K562 (cell line): ENCODE measurements around the gene NEDD4. TPM values are rescaled to one million over a fixed set of nuclear protein-coding genes. Genes with fewer than 3 reads are reported as not detected.

Experiments used
- ATAC-seq: fragments of 200-7000 bp; cut with Tn5 transposase; 3 replicates; pipeline ENCODE4 v1.9.1; 2020; ENCODE audit warnings: moderate library complexity
- BruUV-seq: library from RNA; stranded (reverse); fragments of 400-500 nt; replicated peaks from 2 replicates; lab custom pipeline; 2021; lab: Mats Ljungman, UMichigan
- CTCF ChIA-PET: fragments of 300-600 bp; formaldehyde crosslinking; extraction: SDS; loops from one replicate; lab custom pipeline; 2021; ENCODE audit warnings: low intra/inter-chr PET ratio; lab: Yijun Ruan, JAX
- POLR2A ChIA-PET: fragments of 300-600, 350-650 bp; sonication (Branson Sonifier 250); formaldehyde crosslinking; extraction: SDS; loops from one replicate; lab custom pipeline; 2021; ENCODE audit warnings: antibody characterized with exemption, inconsistent platforms; lab: Yijun Ruan, JAX
- DNase-seq, 4 experiments: peaks; one replicate each; pipeline versions ENCODE4 v3.0.0 to v3.0.0-alpha.2; 2011 to 2018; ENCODE audit warnings: low spot score in 3 of 4, mixed read lengths in 3 of 4; ENCODE audit errors: extremely low read depth in 1 of 4
- FAIRE-seq: peaks from 2 replicates; lab custom pipeline; 2011; peaks lifted over from hg19 to GRCh38; lab: Jason Lieb, UNC
- H2AFZ ChIP-seq: 2 replicates; pipeline ENCODE4 v1.6.0; 2011; ENCODE audit warnings: low read depth, low read length, control low read depth, inconsistent platforms
- H3K27ac ChIP-seq: fragments of 200-600 bp; 3 replicates; pipeline ENCODE4 v1.8.0; 2011; ENCODE audit warnings: low read depth, mild to moderate bottlenecking, control low read depth, inconsistent platforms, low read length, moderate library complexity, mixed read lengths; ENCODE audit errors: extremely low read depth
- H3K27me3 ChIP-seq, 2 experiments: fragments of 300-600 bp in 1 of 2; 2 replicates in 1 of 2; 3 replicates in 1 of 2; pipeline versions ENCODE4 v1.6.0 to v1.8.0; 2011; ENCODE audit warnings: inconsistent platforms in 2 of 2, low read length in 2 of 2, mild to moderate bottlenecking in 1 of 2, mixed read lengths in 1 of 2, moderate library complexity in 1 of 2; ENCODE audit not compliant: control insufficient read depth in 2 of 2, insufficient read depth in 2 of 2
- H3K36me3 ChIP-seq: fragments of 300-600 bp; 3 replicates; pipeline ENCODE4 v1.8.0; 2011; ENCODE audit warnings: mild to moderate bottlenecking, low read length, inconsistent platforms; ENCODE audit not compliant: control insufficient read depth, insufficient read depth
- H3K4me1 ChIP-seq, 2 experiments: fragments of 200-600 bp in 1 of 2; replicated peaks in 1 of 2; 2 replicates in 1 of 2; 3 replicates in 1 of 2; pipeline versions ENCODE4 v1.5.1 to v1.8.0; 2011; ENCODE audit warnings: inconsistent platforms in 2 of 2, low read length in 2 of 2, mild to moderate bottlenecking in 1 of 2, mixed read lengths in 1 of 2, moderate library complexity in 1 of 2; ENCODE audit not compliant: control insufficient read depth in 2 of 2, insufficient read depth in 2 of 2
- H3K4me2 ChIP-seq: 2 replicates; pipeline ENCODE4 v1.6.1; 2011; ENCODE audit warnings: low read length, control low read depth, inconsistent platforms, mixed read lengths; ENCODE audit not compliant: insufficient read depth
- H3K4me3 ChIP-seq: fragments of 200-600 bp; sonication (generic), shearing (Covaris generic); 2 replicates; pipeline ENCODE4 v1.5.1; 2016; ENCODE audit warnings: control low read depth, inconsistent platforms
- H3K79me2 ChIP-seq: fragments of 200-600 bp; 3 replicates; pipeline ENCODE4 v1.8.0; 2011; ENCODE audit warnings: low read length, inconsistent platforms; ENCODE audit not compliant: control insufficient read depth, insufficient read depth
- H3K9ac ChIP-seq, 2 experiments: 2 replicates each; pipeline versions ENCODE4 v1.6.0 to v1.6.1; 2011; ENCODE audit warnings: low read depth in 2 of 2, low read length in 2 of 2, control low read depth in 1 of 2, inconsistent platforms in 1 of 2, mild to moderate bottlenecking in 1 of 2, mixed read lengths in 1 of 2; ENCODE audit not compliant: insufficient read depth in 1 of 2
- H3K9me1 ChIP-seq: one replicate; pipeline ENCODE4 v1.6.0; 2011; ENCODE audit warnings: inconsistent platforms, mild to moderate bottlenecking, low read length, moderate library complexity; ENCODE audit not compliant: control insufficient read depth, insufficient read depth
- H3K9me3 ChIP-seq: replicated peaks from 2 replicates; pipeline ENCODE4 v1.5.1; 2011; ENCODE audit warnings: low read depth, low read length, inconsistent platforms; ENCODE audit not compliant: control insufficient read depth, insufficient read depth
- H4K20me1 ChIP-seq: replicated peaks from 2 replicates; pipeline ENCODE4 v1.6.1; 2011; ENCODE audit warnings: low read length, inconsistent platforms, mixed read lengths; ENCODE audit not compliant: control insufficient read depth, insufficient read depth
- ARHGAP35 ChIP-seq: fragments of 450-650 bp; IDR thresholded peaks from 2 replicates; pipeline ENCODE4 v1.6.1; 2018; ENCODE audit not compliant: partially characterized antibody
- ARID2 ChIP-seq: fragments of 450-650 bp; IDR thresholded peaks from 2 replicates; pipeline ENCODE4 v1.6.1; 2017; ENCODE audit warnings: antibody characterized with exemption, mild to moderate bottlenecking
- CHD4 ChIP-seq: fragments of 200-600 bp; sonication (generic); IDR thresholded peaks from 3 replicates; pipeline ENCODE4 v1.6.1; 2012; ENCODE audit warnings: low read depth, mild to moderate bottlenecking, mixed read lengths, low read length, inconsistent platforms; ENCODE audit not compliant: insufficient read depth, insufficient replicate concordance, poor library complexity, severe bottlenecking
- ERF ChIP-seq: fragments of 450-650 bp; formaldehyde crosslinking; IDR thresholded peaks from 2 replicates; pipeline ENCODE4 v1.4.0; 2020; ENCODE audit warnings: mild to moderate bottlenecking, mixed read lengths
- FOXJ2 ChIP-seq: fragments of 200-800 bp; sonication (Bioruptor generic); IDR thresholded peaks from 2 replicates; pipeline ENCODE4 v1.6.1; 2016; ENCODE audit warnings: missing genetic modification characterization, missing compliant biosample characterization
- JUND ChIP-seq, 2 experiments: IDR thresholded peaks; 2 replicates in 1 of 2; 3 replicates in 1 of 2; pipeline ENCODE4 v1.6.1; 2011; ENCODE audit warnings: borderline replicate concordance in 2 of 2, low read depth in 2 of 2, low read length in 2 of 2, improper control_type of control experiment in 1 of 2, missing biosample characterization in 1 of 2, missing genetic modification characterization in 1 of 2, missing genetic modification reagents in 1 of 2
- KLF6 ChIP-seq: fragments of 250-450 bp; sonication (Bioruptor Pico); IDR thresholded peaks from 2 replicates; pipeline ENCODE4 v1.4.0; 2020; ENCODE audit warnings: mild to moderate bottlenecking, moderate library complexity, borderline replicate concordance
- MXI1 ChIP-seq: IDR thresholded peaks from 2 replicates; pipeline ENCODE4 v1.6.1; 2011; ENCODE audit warnings: low read depth, mild to moderate bottlenecking, improper control_type of control experiment, low read length
- RAD51 ChIP-seq: fragments of 450-650 bp; IDR thresholded peaks from 2 replicates; pipeline ENCODE4 v1.7.1; 2016; ENCODE audit warnings: low read depth, mild to moderate bottlenecking, borderline replicate concordance
- SLC30A9 ChIP-seq: fragments of 250-450 bp; sonication (Bioruptor Pico); IDR thresholded peaks from 2 replicates; pipeline ENCODE4 v1.8.0; 2022; ENCODE audit warnings: mild to moderate bottlenecking, moderate library complexity
- SREBF2 ChIP-seq: sonication (generic); formaldehyde crosslinking; IDR thresholded peaks from 2 replicates; pipeline ENCODE4 v1.4.0; 2020; ENCODE audit warnings: mild to moderate bottlenecking, missing genetic modification reagents
- SRSF9 ChIP-seq: fragments of 200-400 bp; formaldehyde crosslinking; IDR thresholded peaks from 2 replicates; pipeline ENCODE4 v1.6.1; 2017; ENCODE audit warnings: low read depth, low read length, borderline replicate concordance
- ZNF217 ChIP-seq: sonication (generic); formaldehyde crosslinking; IDR thresholded peaks from 2 replicates; pipeline ENCODE4 v1.8.0; 2022; ENCODE audit warnings: mild to moderate bottlenecking, missing genetic modification reagents
- WGBS: fragments of 100-300 bp; shearing (Covaris generic); methylation state at CpG from one replicate; pipeline ENCODE4 v1.1.6; 2016; ENCODE audit warnings: low coverage, mixed read lengths; ENCODE audit not compliant: insufficient coverage; ENCODE audit errors: missing lambda C conversion rate; 5-methylcytosine and 5-hydroxymethylcytosine counted together
- in situ Hi-C: fragments of 300-500 bp; cut with MboI; formaldehyde crosslinking; loops from 4 replicates; pipeline ENCODE4 v1.15.0; 2018; ENCODE audit warnings: inconsistent platforms, mixed read lengths
- intact Hi-C: fragments of 100-400 bp; cut with micrococcal nuclease; formaldehyde crosslinking; loops from 2 replicates; pipeline ENCODE4 v1.14.2; 2022
- polyA plus RNA-seq, 8 experiments: library from polyadenylated mRNA; depleted of rRNA in 4 of 8; stranded (reverse) in 5 of 8; unstranded in 3 of 8; fragments of >200 nt; fragmentation: Nextera tagmentation in 2 of 8; fragmentation: Illumina TruSeq in 1 of 8; extraction: Ambion mirVana in 2 of 8; extraction: Trizol in 1 of 8; gene quantifications; 2 replicates each; pipeline versions ENCODE4 v1.2.1 to v1.2.3, GENCODE V29; 2011 to 2014; ENCODE audit warnings: inconsistent platforms in 1 of 8, missing spikeins in 1 of 8
- total RNA-seq, 7 experiments: library from RNA; depleted of rRNA in 6 of 7; stranded (reverse); fragments of >200 nt in 6 of 7; fragmentation: Illumina TruSeq in 2 of 7; extraction: Trizol in 2 of 7; gene quantifications; 2 replicates each; pipeline versions ENCODE4 v1.2.1 to v1.2.3, GENCODE V29; 2011 to 2021; ENCODE audit warnings: low replicate concordance in 1 of 7
- TF ChIP-seq, protein P1 (sequence below): fragments of 200-800 bp; sonication (Bioruptor generic); IDR thresholded peaks from 2 replicates; pipeline ENCODE4 v1.6.1; 2017; ENCODE audit warnings: missing genetic modification characterization, missing compliant biosample characterization
- TF ChIP-seq, protein P2 (sequence below): IDR thresholded peaks from 3 replicates; pipeline ENCODE4 v1.6.1; 2011; ENCODE audit warnings: borderline replicate concordance, mild to moderate bottlenecking, moderate library complexity; ENCODE audit not compliant: insufficient read length; ENCODE audit errors: extremely low read depth

NEDD4 gene
- total and polyA plus RNA-seq, 9 of the 15 experiments (the other 6 are each of a cell fraction or from before 2014, with no cell fraction given): 7.2 to 23.7 (median 17.3) TPM

DNA sequence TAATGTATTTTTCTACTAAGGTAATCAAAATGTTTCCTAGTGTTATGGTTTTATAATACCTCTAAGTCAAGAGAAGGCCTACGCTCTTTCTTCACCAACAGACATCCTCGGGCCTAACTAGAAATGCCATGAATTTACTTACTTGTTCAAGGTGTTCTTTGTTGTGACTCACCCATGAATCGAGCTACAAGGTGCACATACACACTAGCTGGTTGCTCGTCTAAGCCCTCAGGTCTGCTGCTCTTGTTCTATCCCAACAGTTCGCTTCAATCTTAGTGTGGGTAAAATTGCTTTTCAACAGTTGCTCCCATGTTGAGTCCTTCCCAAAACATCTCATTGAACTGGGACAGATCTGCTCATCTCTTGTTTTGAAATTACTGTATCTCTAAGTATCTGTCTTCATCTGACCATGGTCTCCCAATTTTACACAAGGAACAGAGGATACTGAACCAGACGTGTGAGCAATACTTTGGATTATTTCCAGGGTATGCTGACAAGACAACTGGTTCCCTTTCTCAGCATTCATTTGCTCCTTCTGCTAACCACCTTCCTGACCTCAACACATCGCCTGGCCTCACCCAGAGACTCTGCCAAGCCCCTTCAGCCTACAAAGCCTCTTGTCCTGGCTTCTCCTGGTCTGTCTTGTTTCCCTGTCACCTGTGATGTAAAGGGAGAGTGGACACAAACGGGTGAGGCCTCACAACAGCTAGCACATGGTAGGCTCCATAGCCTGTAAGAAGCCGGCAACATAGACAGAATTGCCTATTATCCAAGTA lies 84.2 kb downstream of the NEDD4 start:
- no peak for ATAC-seq
- Histone ChIP-seq H3K9me1 (no peaks in the 10 kb centered on the region), H4K20me1 (no peaks in the 10 kb centered on the region), H3K4me1 (no peaks in the 10 kb centered on the region), H3K79me2 (no peaks in the 10 kb centered on the region), H3K27ac (no peak overlapping the region), H2AFZ (no peak overlapping the region), H3K4me2 (no peak overlapping the region), H3K27me3 (no peaks in the 10 kb centered on the region), H3K36me3 (0 out of 3 replicates have a peak, but pooled peaks cover 2% of the 10 kb centered on the region), H3K9ac (no peak overlapping the region)
- POLR2A ChIA-PET: no interaction called here
- BruUV-seq: no TSS peak
- intact Hi-C loops (no loop called here), in situ Hi-C loops (no loop called here)
- TF ChIP-seq ZNF217 (CRISPR knock-in tag) (no peak), SRSF9 (no peak), JUND (IDR thresholded peaks at IDR 0.05; ENCODE audit: borderline replicate concordance, low read depth, low read length) (no peak), JUND (tag; IDR thresholded peaks at IDR 0.05; ENCODE audit: borderline replicate concordance, low read depth, low read length) (no peak), SREBF2 (no peak), CHD4 (no peak), RAD51 (no peak), MXI1 (no peak), ARHGAP35 (no peak), SLC30A9 (CRISPR knock-in tag) (no peak), ARID2 (no peak), FOXJ2 (tag) (no peak), KLF6 (CRISPR knock-in tag) (no peak), ERF (CRISPR knock-in tag) (no peak)
- TF ChIP-seq, protein P1, sequence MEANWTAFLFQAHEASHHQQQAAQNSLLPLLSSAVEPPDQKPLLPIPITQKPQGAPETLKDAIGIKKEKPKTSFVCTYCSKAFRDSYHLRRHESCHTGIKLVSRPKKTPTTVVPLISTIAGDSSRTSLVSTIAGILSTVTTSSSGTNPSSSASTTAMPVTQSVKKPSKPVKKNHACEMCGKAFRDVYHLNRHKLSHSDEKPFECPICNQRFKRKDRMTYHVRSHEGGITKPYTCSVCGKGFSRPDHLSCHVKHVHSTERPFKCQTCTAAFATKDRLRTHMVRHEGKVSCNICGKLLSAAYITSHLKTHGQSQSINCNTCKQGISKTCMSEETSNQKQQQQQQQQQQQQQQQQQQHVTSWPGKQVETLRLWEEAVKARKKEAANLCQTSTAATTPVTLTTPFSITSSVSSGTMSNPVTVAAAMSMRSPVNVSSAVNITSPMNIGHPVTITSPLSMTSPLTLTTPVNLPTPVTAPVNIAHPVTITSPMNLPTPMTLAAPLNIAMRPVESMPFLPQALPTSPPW (CRISPR knock-in tag): no peak
- TF ChIP-seq, protein P2, sequence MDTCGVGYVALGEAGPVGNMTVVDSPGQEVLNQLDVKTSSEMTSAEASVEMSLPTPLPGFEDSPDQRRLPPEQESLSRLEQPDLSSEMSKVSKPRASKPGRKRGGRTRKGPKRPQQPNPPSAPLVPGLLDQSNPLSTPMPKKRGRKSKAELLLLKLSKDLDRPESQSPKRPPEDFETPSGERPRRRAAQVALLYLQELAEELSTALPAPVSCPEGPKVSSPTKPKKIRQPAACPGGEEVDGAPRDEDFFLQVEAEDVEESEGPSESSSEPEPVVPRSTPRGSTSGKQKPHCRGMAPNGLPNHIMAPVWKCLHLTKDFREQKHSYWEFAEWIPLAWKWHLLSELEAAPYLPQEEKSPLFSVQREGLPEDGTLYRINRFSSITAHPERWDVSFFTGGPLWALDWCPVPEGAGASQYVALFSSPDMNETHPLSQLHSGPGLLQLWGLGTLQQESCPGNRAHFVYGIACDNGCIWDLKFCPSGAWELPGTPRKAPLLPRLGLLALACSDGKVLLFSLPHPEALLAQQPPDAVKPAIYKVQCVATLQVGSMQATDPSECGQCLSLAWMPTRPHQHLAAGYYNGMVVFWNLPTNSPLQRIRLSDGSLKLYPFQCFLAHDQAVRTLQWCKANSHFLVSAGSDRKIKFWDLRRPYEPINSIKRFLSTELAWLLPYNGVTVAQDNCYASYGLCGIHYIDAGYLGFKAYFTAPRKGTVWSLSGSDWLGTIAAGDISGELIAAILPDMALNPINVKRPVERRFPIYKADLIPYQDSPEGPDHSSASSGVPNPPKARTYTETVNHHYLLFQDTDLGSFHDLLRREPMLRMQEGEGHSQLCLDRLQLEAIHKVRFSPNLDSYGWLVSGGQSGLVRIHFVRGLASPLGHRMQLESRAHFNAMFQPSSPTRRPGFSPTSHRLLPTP: no peak
- TF ChIP-seq, all 486 proteins: peak for 0
- H3K4me3 ChIP-seq: no peak overlapping the region
- FAIRE-seq (no peak), DNase-seq (no peak)
- CTCF ChIA-PET: no interaction called here
- WGBS: 53% methylated on average over 9 of the region's 9 CpGs
- no peaks in the 10 kb centered on the region for H3K9me3 ChIP-seq
